GM12892 (cell line): ENCODE data around the gene CBLB.

Experiments used
- POLR2A ChIP-seq: IDR thresholded peaks from 2 replicates; pipeline ENCODE4 v1.6.1; 2011; ENCODE audit warnings: low read depth, low read length, control low read depth
- TAF1 ChIP-seq: IDR thresholded peaks from 2 replicates; pipeline ENCODE4 v1.6.1; 2011; ENCODE audit warnings: low read depth, mild to moderate bottlenecking, control low read depth, low read length, borderline replicate concordance

DNA sequence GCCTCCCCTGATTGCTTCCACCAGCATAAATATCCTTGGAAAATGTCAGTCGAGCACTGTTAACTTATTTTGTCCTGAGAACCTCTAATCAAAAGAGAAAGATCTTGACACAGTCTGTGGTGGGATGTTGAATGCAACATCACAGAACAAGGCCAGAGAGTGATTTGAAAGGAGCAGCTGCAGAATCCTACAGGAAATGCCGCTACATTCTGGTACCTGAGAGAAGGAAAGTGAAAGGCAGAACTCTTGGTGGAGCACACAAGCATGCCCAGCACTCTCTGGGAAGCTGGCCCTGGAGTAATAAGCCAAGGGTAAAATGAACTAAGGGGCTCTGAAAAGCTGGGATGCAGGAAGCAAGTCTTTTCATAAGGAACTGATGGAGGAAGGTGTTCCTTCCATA is 75.8 kb downstream of the CBLB start:
- TF ChIP-seq TAF1 (no peak), POLR2A (no peak)
